Large intestine (tissue), 3 donors: Measurements from ENCODE around the gene ARL4C. TPM values are rescaled to one million over a fixed set of nuclear protein-coding genes. Genes with fewer than 3 reads are reported as not detected.

Experiments
- DNase-seq, 2 donors: peaks; one replicate each; pipeline versions ENCODE4 v3.0.0 to v3.0.0-alpha.2; 2013
- H3K27ac ChIP-seq: one replicate; pipeline ENCODE4 v1.5.1; 2013; ENCODE audit warnings: low read length
- H3K27me3 ChIP-seq: 2 replicates; pipeline ENCODE4 v1.6.1; 2013; ENCODE audit warnings: low read length; ENCODE audit not compliant: control insufficient read depth, insufficient read depth
- H3K36me3 ChIP-seq: 2 replicates; pipeline ENCODE4 v1.6.1; 2013; ENCODE audit warnings: low read length; ENCODE audit not compliant: control insufficient read depth, insufficient read depth
- H3K4me1 ChIP-seq: one replicate; pipeline ENCODE4 v1.6.1; 2013; ENCODE audit warnings: low read length; ENCODE audit not compliant: control insufficient read depth, insufficient read depth
- H3K4me3 ChIP-seq: one replicate; pipeline ENCODE4 v1.5.1; 2013; ENCODE audit warnings: low read length
- H3K9me3 ChIP-seq: one replicate; pipeline ENCODE4 v1.6.1; 2013; ENCODE audit warnings: mild to moderate bottlenecking, low read depth, low read length, moderate library complexity; ENCODE audit not compliant: control insufficient read depth
- WGBS: methylation state at CpG from one replicate; pipeline ENCODE4 v1.1.5; 2013; ENCODE audit warnings: low lambda C conversion rate; ENCODE audit not compliant: insufficient coverage; 5-methylcytosine and 5-hydroxymethylcytosine counted together
- polyA plus RNA-seq: library from polyadenylated mRNA; unstranded; fragments of 120-200 nt; gene quantifications from one replicate; pipeline ENCODE4 v1.2.1, GENCODE V29; 2013

ARL4C gene
- polyA plus RNA-seq, 1 donor, result 5.8 TPM

- peaks cover 42% of the 10 kb centered on the region for H3K27me3 ChIP-seq
- WGBS, result 89% methylated on average over 1 of the region's 4 CpGs
- H3K9me3 ChIP-seq, result no peaks in the 10 kb centered on the region
- no peaks in the 10 kb centered on the region for H3K36me3 ChIP-seq
- peaks cover 17% of the 10 kb centered on the region for H3K4me1 ChIP-seq
- DNase-seq, result no peak
- H3K4me3 ChIP-seq, result no peak overlapping the region
- no peak overlapping the region for H3K27ac ChIP-seq
These were observed 5.6 kb downstream of the ARL4C start for GRCh38 chr2:234491281-234491680.

- H3K36me3 ChIP-seq, result no peaks in the 10 kb centered on the region
- H3K27ac ChIP-seq, result no peak overlapping the region
- H3K9me3 ChIP-seq, result no peaks in the 10 kb centered on the region
- WGBS, result 89% methylated on average over 6 of the region's 15 CpGs
- peaks cover 35% of the 10 kb centered on the region for H3K27me3 ChIP-seq
- H3K4me3 ChIP-seq, result no peak overlapping the region
- peaks cover 9% of the 10 kb centered on the region for H3K4me1 ChIP-seq
- no peak for DNase-seq
These were observed 6.4 kb downstream of the ARL4C start for GRCh38 chr2:234490271-234491091.

- H3K27me3 ChIP-seq, result peaks cover 21% of the 10 kb centered on the region
- no peaks in the 10 kb centered on the region for H3K36me3 ChIP-seq
- no peaks in the 10 kb centered on the region for H3K9me3 ChIP-seq
- no peak overlapping the region for H3K27ac ChIP-seq
- H3K4me1 ChIP-seq, result no peaks in the 10 kb centered on the region
- WGBS, result no CpG with 5 or more reads among the region's 8 CpGs
- H3K4me3 ChIP-seq, result no peak overlapping the region
- peak in 1 of 2 donors; percentile 12 for DNase-seq
These were observed 7.9 kb downstream of the ARL4C start for GRCh38 chr2:234488913-234489451.

GRCh38 chr2:234488486-234488885 lies 8.4 kb downstream of the ARL4C start:
- no CpG with 5 or more reads among the region's 1 CpG for WGBS
- no peak for DNase-seq
- Histone ChIP-seq H3K36me3 (no peaks in the 10 kb centered on the region), H3K27me3 (peaks cover 17% of the 10 kb centered on the region), H3K4me1 (no peaks in the 10 kb centered on the region), H3K27ac (no peak overlapping the region), H3K4me3 (no peak overlapping the region), H3K9me3 (no peaks in the 10 kb centered on the region)

- H3K9me3 ChIP-seq, result no peaks in the 10 kb centered on the region
- no peak for DNase-seq
- peaks cover 14% of the 10 kb centered on the region for H3K27me3 ChIP-seq
- no peaks in the 10 kb centered on the region for H3K4me1 ChIP-seq
- WGBS, result no CpG with 5 or more reads among the region's 3 CpGs
- no peaks in the 10 kb centered on the region for H3K36me3 ChIP-seq
- no peak overlapping the region for H3K27ac ChIP-seq
- H3K4me3 ChIP-seq, result no peak overlapping the region
These were observed 9.5 kb downstream of the ARL4C start for GRCh38 chr2:234487356-234487755.

- H3K4me3 ChIP-seq, result no peak overlapping the region
- H3K36me3 ChIP-seq, result no peaks in the 10 kb centered on the region
- H3K27me3 ChIP-seq, result peaks cover 8% of the 10 kb centered on the region
- no CpG with 5 or more reads among the region's 9 CpGs for WGBS
- H3K27ac ChIP-seq, result no peak overlapping the region
- no peaks in the 10 kb centered on the region for H3K9me3 ChIP-seq
- no peak for DNase-seq
- H3K4me1 ChIP-seq, result no peaks in the 10 kb centered on the region
These were observed 13.2 kb downstream of the ARL4C start for GRCh38 chr2:234483568-234484251.

GRCh38 chr2:234481301-234481700 lies 15.6 kb downstream of the ARL4C start:
- 100% methylated on average over 3 of the region's 5 CpGs for WGBS
- Histone ChIP-seq H3K27ac (no peak overlapping the region), H3K36me3 (no peaks in the 10 kb centered on the region), H3K9me3 (no peaks in the 10 kb centered on the region), H3K4me3 (no peak overlapping the region), H3K27me3 (peaks cover 2% of the 10 kb centered on the region), H3K4me1 (no peaks in the 10 kb centered on the region)
- DNase-seq, result no peak

- peaks cover 2% of the 10 kb centered on the region for H3K27me3 ChIP-seq
- H3K36me3 ChIP-seq, result no peaks in the 10 kb centered on the region
- no peak overlapping the region for H3K4me3 ChIP-seq
- no peaks in the 10 kb centered on the region for H3K4me1 ChIP-seq
- no peaks in the 10 kb centered on the region for H3K9me3 ChIP-seq
- DNase-seq, result no peak
- no peak overlapping the region for H3K27ac ChIP-seq
- WGBS, result no CpG with 5 or more reads among the region's 3 CpGs
These were observed 16.5 kb downstream of the ARL4C start for GRCh38 chr2:234480337-234480736.

- H3K4me1 ChIP-seq, result no peaks in the 10 kb centered on the region
- peaks cover 2% of the 10 kb centered on the region for H3K27me3 ChIP-seq
- no peak for DNase-seq
- no peak overlapping the region for H3K27ac ChIP-seq
- no CpG with 5 or more reads among the region's 9 CpGs for WGBS
- H3K9me3 ChIP-seq, result no peaks in the 10 kb centered on the region
- no peak overlapping the region for H3K4me3 ChIP-seq
- no peaks in the 10 kb centered on the region for H3K36me3 ChIP-seq
These were observed 17.4 kb downstream of the ARL4C start for GRCh38 chr2:234479465-234479864.

GRCh38 chr2:234478121-234478858 lies 18.6 kb downstream of the ARL4C start:
- no peaks in the 10 kb centered on the region for H3K36me3 ChIP-seq
- no peak overlapping the region for H3K27ac ChIP-seq
- peaks cover 2% of the 10 kb centered on the region for H3K27me3 ChIP-seq
- 86% methylated on average over 1 of the region's 4 CpGs for WGBS
- no peaks in the 10 kb centered on the region for H3K4me1 ChIP-seq
- no peak for DNase-seq
- no peak overlapping the region for H3K4me3 ChIP-seq
- no peaks in the 10 kb centered on the region for H3K9me3 ChIP-seq
